Lower lobe of right lung (tissue), 2 donors: ENCODE results near the gene SNED1. TPM values are rescaled to one million over a fixed set of nuclear protein-coding genes. Genes with fewer than 3 reads are reported as not detected.

Experiments used
- ATAC-seq, 2 donors: fragments of 200-7000 bp; cut with Tn5 transposase; one replicate each; pipeline ENCODE4 v1.9.1; 2020 to 2022; ENCODE audit warnings: mild to moderate bottlenecking in 2 of 2, moderate library complexity in 2 of 2
- DNase-seq: peaks from one replicate; pipeline ENCODE4 v3.0.0-alpha.2; 2020
- H3K27ac ChIP-seq: fragments of 200-600 bp; one replicate; pipeline ENCODE4 v1.8.0; 2022
- H3K27me3 ChIP-seq: fragments of 200-600 bp; one replicate; pipeline ENCODE4 v1.8.0; 2022; ENCODE audit warnings: low read depth
- H3K36me3 ChIP-seq: fragments of 200-600 bp; one replicate; pipeline ENCODE4 v1.8.0; 2022; ENCODE audit warnings: mild to moderate bottlenecking
- H3K4me1 ChIP-seq: fragments of 200-600 bp; one replicate; pipeline ENCODE4 v1.8.0; 2022
- H3K4me3 ChIP-seq: fragments of 200-600 bp; one replicate; pipeline ENCODE4 v1.8.0; 2022; ENCODE audit warnings: mild to moderate bottlenecking
- H3K9me3 ChIP-seq: fragments of 200-600 bp; one replicate; pipeline ENCODE4 v1.8.0; 2022
- intact Hi-C: fragments of 100-400 bp; cut with DNase I; formaldehyde crosslinking; loops from one replicate; pipeline ENCODE4 v1.11.0; 2022
- total RNA-seq: library from RNA; stranded (reverse); fragmentation: NEBNext Ultra II Directional; extraction: Animal tissue kit (Norgen Biotek cat#: 25700); gene quantifications from one replicate; pipeline ENCODE4 v1.2.1, GENCODE V29; 2021
- TF ChIP-seq, protein P1 (sequence below): fragments of 200-600 bp; IDR thresholded peaks from one replicate; pipeline ENCODE4 v1.8.0; 2022; ENCODE audit warnings: antibody characterized with exemption, mild to moderate bottlenecking
- donor health status: DM: no; HTN: yes; CAD: no; lungs with severe emphysema.

Gene SNED1
- total RNA-seq, 1 donor from 2014 or later: 36.2 TPM

DNA sequence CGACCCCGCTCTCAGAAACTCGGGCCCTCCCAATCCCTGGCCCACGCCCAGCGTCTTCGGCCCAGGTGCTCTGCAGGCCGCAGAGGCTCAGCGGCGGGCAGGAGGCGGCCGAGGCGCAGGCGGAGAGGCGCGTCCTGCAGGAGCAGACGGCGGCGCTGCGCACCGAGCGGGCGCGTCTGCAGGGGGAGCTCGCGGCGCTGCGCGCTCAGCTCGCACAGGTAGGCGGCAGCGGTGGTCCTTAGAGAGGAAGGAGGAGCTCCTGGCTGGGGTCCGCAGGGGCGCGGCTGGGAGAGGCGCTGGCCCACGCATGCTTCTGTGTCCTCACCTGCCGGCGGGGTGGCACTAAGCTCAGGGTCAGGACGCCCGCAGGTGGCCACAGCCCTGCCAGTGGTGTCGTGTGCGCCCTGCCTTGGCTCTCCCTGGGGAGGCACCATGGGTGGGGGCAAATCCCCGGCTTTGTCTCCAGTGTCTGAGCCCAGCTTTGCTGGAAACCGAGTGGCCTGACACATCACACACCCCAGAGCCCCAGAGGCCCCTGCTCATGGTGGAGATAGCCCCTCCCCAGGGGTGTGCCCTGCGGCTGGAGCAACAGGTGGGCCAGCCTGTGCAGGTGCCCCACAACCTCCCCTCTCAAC lies 14.9 kb upstream of the SNED1 start:
- peaks cover 7% of the 10 kb centered on the region for H3K27me3 ChIP-seq
- no peak overlapping the region for H3K27ac ChIP-seq
- peak; percentile 65 for DNase-seq
- intact Hi-C loops: no loop called here
- no peak overlapping the region for H3K4me3 ChIP-seq
- peak; percentile 84 to 92 for ATAC-seq
- TF ChIP-seq, protein P1, sequence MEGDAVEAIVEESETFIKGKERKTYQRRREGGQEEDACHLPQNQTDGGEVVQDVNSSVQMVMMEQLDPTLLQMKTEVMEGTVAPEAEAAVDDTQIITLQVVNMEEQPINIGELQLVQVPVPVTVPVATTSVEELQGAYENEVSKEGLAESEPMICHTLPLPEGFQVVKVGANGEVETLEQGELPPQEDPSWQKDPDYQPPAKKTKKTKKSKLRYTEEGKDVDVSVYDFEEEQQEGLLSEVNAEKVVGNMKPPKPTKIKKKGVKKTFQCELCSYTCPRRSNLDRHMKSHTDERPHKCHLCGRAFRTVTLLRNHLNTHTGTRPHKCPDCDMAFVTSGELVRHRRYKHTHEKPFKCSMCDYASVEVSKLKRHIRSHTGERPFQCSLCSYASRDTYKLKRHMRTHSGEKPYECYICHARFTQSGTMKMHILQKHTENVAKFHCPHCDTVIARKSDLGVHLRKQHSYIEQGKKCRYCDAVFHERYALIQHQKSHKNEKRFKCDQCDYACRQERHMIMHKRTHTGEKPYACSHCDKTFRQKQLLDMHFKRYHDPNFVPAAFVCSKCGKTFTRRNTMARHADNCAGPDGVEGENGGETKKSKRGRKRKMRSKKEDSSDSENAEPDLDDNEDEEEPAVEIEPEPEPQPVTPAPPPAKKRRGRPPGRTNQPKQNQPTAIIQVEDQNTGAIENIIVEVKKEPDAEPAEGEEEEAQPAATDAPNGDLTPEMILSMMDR: peak; percentile 64
- H3K4me1 ChIP-seq: peaks cover 22% of the 10 kb centered on the region
- H3K9me3 ChIP-seq: no peaks in the 10 kb centered on the region
- H3K36me3 ChIP-seq: no peaks in the 10 kb centered on the region

DNA sequence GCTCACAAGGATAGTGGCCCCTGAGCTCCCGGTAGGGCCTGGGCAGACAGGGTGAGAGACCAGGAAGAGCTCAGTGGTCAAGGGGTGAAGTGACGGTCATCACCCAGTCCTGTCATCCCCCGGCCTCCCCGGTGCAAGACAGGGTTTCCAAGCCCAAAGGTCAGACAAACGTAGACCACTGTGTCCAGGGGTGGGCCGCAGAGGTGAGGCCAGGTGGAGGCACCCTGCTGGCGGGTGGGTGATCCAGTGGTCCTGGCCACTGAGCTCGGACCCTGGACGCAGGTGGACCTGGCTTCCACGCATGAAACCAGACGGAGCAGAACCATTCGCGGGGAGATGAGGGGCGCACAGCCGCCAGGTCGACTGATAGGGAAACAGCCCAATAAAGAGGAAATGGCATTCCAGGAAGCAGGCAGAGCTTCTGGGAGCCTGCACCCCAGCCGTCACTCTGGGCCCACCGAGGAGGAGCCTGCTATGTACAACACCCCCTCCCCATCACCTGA lies 14.4 kb upstream of the SNED1 start:
- H3K4me3 ChIP-seq: no peak overlapping the region
- TF ChIP-seq, protein P1: no peak
- DNase-seq (peak; percentile 45), ATAC-seq (peak; percentile 24 to 36)
- peaks cover 22% of the 10 kb centered on the region for H3K4me1 ChIP-seq
- H3K9me3 ChIP-seq: no peaks in the 10 kb centered on the region
- no peaks in the 10 kb centered on the region for H3K36me3 ChIP-seq
- peaks cover 7% of the 10 kb centered on the region for H3K27me3 ChIP-seq
- no peak overlapping the region for H3K27ac ChIP-seq
- intact Hi-C loops: no loop called here

DNA sequence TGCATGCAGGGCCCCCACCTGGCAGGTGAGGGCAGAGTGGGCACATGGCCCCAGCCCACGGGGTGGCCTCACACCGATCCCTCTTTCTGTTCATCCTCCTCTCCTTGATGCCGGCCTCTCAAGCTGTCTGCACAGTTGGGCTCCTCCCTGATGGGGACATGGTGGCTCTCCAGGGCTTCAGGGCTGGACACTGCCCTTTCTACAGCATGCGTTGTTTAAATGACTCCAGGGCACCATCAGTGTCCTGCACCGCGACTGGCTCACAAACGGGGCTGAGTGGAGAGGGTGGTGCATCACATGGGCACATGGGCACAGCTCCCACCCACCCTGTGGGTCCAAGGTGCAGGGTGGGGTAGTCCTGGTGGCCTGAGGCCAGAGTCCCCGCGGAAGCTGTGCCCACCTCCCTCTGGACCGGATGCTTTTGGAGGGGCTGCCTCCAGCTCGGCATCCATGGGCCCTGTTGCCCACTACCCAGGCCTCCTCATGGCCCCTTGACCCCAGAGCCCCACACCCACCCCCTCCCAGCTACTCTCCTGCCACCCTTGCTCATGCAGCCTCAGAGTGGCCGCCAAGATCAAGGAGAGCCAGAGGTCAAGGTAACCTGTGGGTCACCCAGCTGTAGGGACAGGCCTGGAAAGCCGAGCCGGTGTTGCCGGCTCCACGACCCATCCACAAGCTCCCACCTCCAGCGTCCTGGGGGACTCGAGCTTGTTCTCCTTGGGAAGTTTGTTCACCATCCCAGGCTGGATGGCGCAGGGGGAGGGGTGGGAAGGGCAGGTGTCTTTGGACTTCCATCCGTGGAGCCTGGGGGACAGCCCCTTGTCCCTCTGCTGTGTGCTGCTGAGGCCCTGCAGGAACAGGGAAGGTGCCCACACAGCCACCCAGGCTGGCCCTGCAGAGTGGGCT lies 12.3 kb upstream of the SNED1 start:
- Histone ChIP-seq H3K36me3 (no peaks in the 10 kb centered on the region), H3K4me1 (peaks cover 28% of the 10 kb centered on the region), H3K27ac (peak overlapping the region; percentile 40), H3K27me3 (peaks cover 7% of the 10 kb centered on the region), H3K9me3 (no peaks in the 10 kb centered on the region), H3K4me3 (no peak overlapping the region)
- TF ChIP-seq, protein P1: no peak
- intact Hi-C loops: no loop called here
- peak; percentile 38 for DNase-seq
- ATAC-seq: no peak

DNA sequence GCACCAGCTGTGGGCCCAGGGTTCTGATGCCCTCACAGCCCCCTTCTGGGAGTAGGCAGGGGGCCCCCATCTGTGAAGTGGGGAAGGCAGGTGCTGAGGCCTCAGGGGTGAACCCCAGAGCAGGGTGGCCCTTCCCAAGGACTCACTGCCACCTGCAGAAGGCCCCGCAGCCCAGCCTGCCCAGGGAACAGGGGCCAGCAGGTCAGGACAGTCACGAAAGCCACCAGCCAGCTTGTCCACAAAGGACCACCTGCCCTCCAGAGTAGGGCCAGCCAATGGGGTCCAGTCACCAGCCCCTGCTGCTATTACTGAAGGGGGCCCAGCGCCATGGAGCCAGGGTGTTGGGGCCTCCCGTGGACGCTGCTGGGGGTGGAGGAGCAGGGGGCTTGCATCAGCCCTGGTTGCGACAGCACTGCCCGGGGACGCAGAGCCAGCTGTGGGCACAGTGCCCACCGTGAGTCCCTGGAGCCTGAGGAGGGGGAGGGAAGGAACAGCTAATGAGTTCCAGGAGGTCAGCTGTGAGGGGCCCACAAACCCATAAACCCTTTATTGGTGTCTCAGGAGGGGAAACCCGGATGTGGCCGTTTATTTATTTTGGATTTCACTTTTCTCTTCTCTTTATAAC lies 11.5 kb upstream of the SNED1 start:
- ATAC-seq (peak; percentile 20 to 26), DNase-seq (peak; percentile 66)
- Histone ChIP-seq H3K27me3 (peaks cover 7% of the 10 kb centered on the region), H3K9me3 (no peaks in the 10 kb centered on the region), H3K4me1 (peaks cover 35% of the 10 kb centered on the region), H3K4me3 (no peak overlapping the region), H3K27ac (peak overlapping the region; percentile 40), H3K36me3 (no peaks in the 10 kb centered on the region)
- intact Hi-C loops: no loop called here
- TF ChIP-seq, protein P1: no peak

DNA sequence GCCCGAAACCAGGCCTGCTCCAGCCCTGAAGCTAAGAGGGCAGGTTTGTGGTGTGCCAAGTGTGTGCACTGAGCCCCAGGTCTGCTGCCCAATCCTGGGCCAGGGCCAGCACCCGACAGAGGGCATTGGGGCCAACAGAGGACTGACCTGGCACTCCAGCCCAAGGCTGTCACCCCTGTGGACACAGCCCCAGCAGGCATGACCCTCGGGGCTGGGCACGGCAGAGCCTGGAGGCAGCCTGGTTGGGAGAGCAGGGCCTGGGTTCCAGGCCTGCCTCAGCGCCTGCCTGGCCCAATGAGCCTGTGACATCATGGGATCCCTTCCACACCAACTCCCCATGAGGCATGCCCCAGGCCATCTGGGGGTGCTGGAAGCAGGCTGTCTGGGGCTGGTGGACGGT lies 10.8 kb upstream of the SNED1 start:
- Histone ChIP-seq H3K27ac (peak overlapping the region; percentile 40), H3K27me3 (peaks cover 7% of the 10 kb centered on the region), H3K36me3 (no peaks in the 10 kb centered on the region), H3K4me1 (peaks cover 42% of the 10 kb centered on the region), H3K4me3 (no peak overlapping the region), H3K9me3 (no peaks in the 10 kb centered on the region)
- intact Hi-C loops: no loop called here
- ATAC-seq (no peak), DNase-seq (peak; percentile 45)
- TF ChIP-seq, protein P1: no peak
